ENCODE results near the gene PIP5K1B.

DNA sequence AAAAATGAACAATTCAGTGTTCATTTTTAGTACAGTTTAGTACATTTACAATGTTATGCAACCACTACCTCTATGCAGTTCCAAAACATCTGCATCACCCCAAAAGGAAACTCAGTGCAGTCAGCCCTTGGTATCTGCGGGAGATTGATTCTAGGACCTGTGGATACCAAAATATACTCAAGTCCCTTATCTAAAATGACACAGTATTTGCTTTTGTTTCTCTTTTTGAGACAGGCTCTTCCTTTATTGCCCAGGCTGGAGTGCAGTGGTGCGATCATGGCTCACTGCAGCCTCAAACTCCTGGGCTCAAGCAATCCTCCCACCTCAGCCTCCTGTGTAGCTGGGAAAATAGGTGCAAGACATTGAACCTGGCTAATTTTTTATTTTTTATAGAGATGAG lies 114.0 kb downstream of the PIP5K1B start:
- TF ChIP-seq POLR2A (IDR thresholded peaks at IDR 0.05; ENCODE audit: low read depth, low read length), result no peak
- no peak for TF ChIP-seq POLR2AphosphoS5 (IDR thresholded peaks at IDR 0.05; ENCODE audit: low read depth, low read length)
- no peak for TF ChIP-seq TAF1 (IDR thresholded peaks at IDR 0.05; ENCODE audit: borderline replicate concordance, low read depth, low read length)
